Pancreas (tissue), 10 donors: ENCODE data around the gene KCNN4. TPM values are rescaled to one million over a fixed set of nuclear protein-coding genes. Genes with fewer than 3 reads are reported as not detected.
"Not testable (repeated sequence)": the region's sequence is repeated elsewhere in the genome, so short reads cannot be mapped to it uniquely, and the experiment has no call there.

ENCODE experiments used
- ATAC-seq, 4 donors: fragments of 200-7000 bp; cut with Tn5 transposase; one replicate each; pipeline versions ENCODE4 v1.8.0 to v1.9.1; 2020; ENCODE audit warnings: mild to moderate bottlenecking in 4 of 4, moderate library complexity in 4 of 4
- DNase-seq, 6 donors: peaks; one replicate each; pipeline ENCODE4 v3.0.0-alpha.2; 2020
- FAIRE-seq: peaks from 2 replicates; lab custom pipeline; 2012; peaks lifted over from hg19 to GRCh38; lab: Jason Lieb, UNC
- H3K27ac ChIP-seq, 4 donors: fragments of 200-600 bp; sonication (generic); 1 replicate in 3 of 4; 2 replicates in 1 of 4; pipeline versions ENCODE4 v1.5.0 to v1.8.0; 2020
- H3K27me3 ChIP-seq, 4 donors: fragments of 200-600 bp; one replicate each; pipeline ENCODE4 v1.8.0; 2021
- H3K36me3 ChIP-seq, 3 donors: fragments of 200-600 bp; sonication (generic) in 1 of 3; one replicate each; pipeline versions ENCODE4 v1.5.0 to v1.8.0; 2020 to 2021
- H3K4me1 ChIP-seq, 3 donors: fragments of 200-600 bp; one replicate each; pipeline ENCODE4 v1.8.0; 2021
- H3K4me3 ChIP-seq, 4 donors: fragments of 200-600 bp; sonication (generic) in 2 of 4; one replicate each; pipeline versions ENCODE4 v1.5.0 to v1.8.0; 2020 to 2021
- H3K9me3 ChIP-seq, 4 donors: fragments of 200-600 bp; one replicate each; pipeline ENCODE4 v1.8.0; 2021
- CTCF ChIP-seq, 4 donors: fragments of 200-600 bp; sonication (generic) in 3 of 4; IDR thresholded peaks; one replicate each; pipeline versions ENCODE4 v1.5.0 to v1.8.0; 2021; ENCODE audit warnings: antibody characterized with exemption in 4 of 4
- WGBS, 2 donors: extraction: QIAGEN DNeasy Blood & Tissue Kit; methylation state at CpG; one replicate each; pipeline ENCODE4 v1.1.7; 2013; 5-methylcytosine and 5-hydroxymethylcytosine counted together
- intact Hi-C, 3 donors: fragments of 100-400 bp; cut with DNase I; formaldehyde crosslinking; loops; one replicate each; pipeline versions ENCODE4 v1.11.1 to v1.14.2; 2022
- polyA plus RNA-seq, 2 donors: library from polyadenylated mRNA; stranded (reverse); fragments of 200-250 nt; gene quantifications; one replicate each; pipeline ENCODE4 v1.2.3, GENCODE V29; 2013
- total RNA-seq, 6 donors: library from RNA; stranded (reverse); fragmentation: NEBNext Ultra II Directional in 4 of 6; extraction: Animal tissue kit (Norgen Biotek cat#: 25700) in 4 of 6; gene quantifications; one replicate each; pipeline versions ENCODE4 v1.2.1 to v1.2.4, GENCODE V29; 2021 to 2023
- donor health status: healthy with polysubstance abuse.
- donor health status: DM: no; HTN: no; CAD: no; lungs with moderate emphysema.
- donor health status: DM: no; HTN: no; CAD: no.
- donor health status: control.
- donor health status: control.
- donor health status: Bipolar disorder and iron deficiency.
- donor health status: DM: yes; HTN: yes; CAD: no.
- donor health status: DM: no; HTN: no; CAD: no.
- donor health status: DM: no; HTN: no; CAD: no.
- donor health status: DM: yes; HTN: yes; CAD: no.

Gene KCNN4
- total RNA-seq (1 to 10 TPM in 3 of 6 donors, under 1 TPM in 3; 0.43 to 2.6 (median 0.82) TPM), polyA plus RNA-seq (1 to 10 TPM; 1.3 to 1.5 TPM)

- WGBS, 2 donors, result 25 to 29% methylated on average over 19 of the region's 19 CpGs
- ATAC-seq (peak in 2 of 4 donors; percentile 13 to 32), DNase-seq (no peak), FAIRE-seq (no peak)
- Histone ChIP-seq H3K4me1 (no peaks in the 10 kb centered on the region), H3K27me3 (no peaks in the 10 kb centered on the region), H3K27ac (no peak within 1 kb of the TSS), H3K4me3 (no peak within 1 kb of the TSS), H3K36me3 (no peaks in the 10 kb centered on the region), H3K9me3 (no peaks in the 10 kb centered on the region)
- intact Hi-C loops, result loop anchor here in 2 of 3 donors (5.0 kb wide), 2 partner anchors 34 to 39 kb away; no protein-coding TSS in a partner anchor
- no peak for TF ChIP-seq CTCF (IDR thresholded peaks at IDR 0.05)
Measured at GRCh38 chr19:43780706-43781525, at the start of gene KCNN4. Gene KCNN4, minus strand, starts transcription at chr19:43780973. Its CDS starts 112 bp downstream, at chr19:43780861.

GRCh38 chr19:43826787-43827754 is 46.3 kb upstream of the KCNN4 start, which contains the start of gene ZNF283:
Gene ZNF283, plus strand, starts transcription at chr19:43827321. Its CDS starts 6,184 bp downstream, at chr19:43833505.
- H3K9me3 ChIP-seq, result no peaks in the 10 kb centered on the region
- H3K27me3 ChIP-seq, result no peaks in the 10 kb centered on the region
- H3K4me1 ChIP-seq, result peaks cover 0 to 6% (median 0%) of the 10 kb centered on the region in 3 donors
- intact Hi-C loops, result no loop called here
- H3K4me3 ChIP-seq, result peak within 1 kb of the TSS; percentile 41 to 69 (median 54)
- DNase-seq (peak; percentile 87 to 93 (median 92)), FAIRE-seq (no peak), ATAC-seq (peak; percentile 100)
- peaks cover 0 to 5% (median 2%) of the 10 kb centered on the region in 3 donors for H3K36me3 ChIP-seq
- TF ChIP-seq CTCF (IDR thresholded peaks at IDR 0.05), result no peak
- H3K27ac ChIP-seq, result peak within 1 kb of the TSS in 2 of 4 donors; percentile 20 to 42
- WGBS, 2 donors, result 5 to 6% methylated on average over 46 of the region's 46 CpGs

GRCh38 chr19:43824572-43824971 is 43.8 kb upstream of the KCNN4 start:
- H3K4me1 ChIP-seq, H3K4me3 ChIP-seq, H3K9me3 ChIP-seq, H3K27me3 ChIP-seq, ATAC-seq, H3K27ac ChIP-seq, FAIRE-seq, intact Hi-C loops, H3K36me3 ChIP-seq, DNase-seq: not testable (repeated sequence)
- WGBS, 2 donors, result 51 to 54% methylated on average over 4 of the region's 4 CpGs

- DNase-seq, ATAC-seq, H3K4me3 ChIP-seq, H3K27ac ChIP-seq, intact Hi-C loops, H3K27me3 ChIP-seq, H3K4me1 ChIP-seq, H3K9me3 ChIP-seq, FAIRE-seq, H3K36me3 ChIP-seq: not testable (repeated sequence)
- 67 to 75% methylated on average over 3 of the region's 3 CpGs for WGBS, 2 donors
Measured at GRCh38 chr19:43823856-43824255, 43.1 kb upstream of the KCNN4 start.

GRCh38 chr19:43820884-43821215 is 40.1 kb upstream of the KCNN4 start:
- no peaks in the 10 kb centered on the region for H3K9me3 ChIP-seq
- no peak overlapping the region for H3K27ac ChIP-seq
- peaks cover 0 to 8% (median 0%) of the 10 kb centered on the region in 4 donors for H3K27me3 ChIP-seq
- ATAC-seq (no peak), DNase-seq (no peak), FAIRE-seq (no peak)
- H3K36me3 ChIP-seq, result no peaks in the 10 kb centered on the region
- TF ChIP-seq CTCF (IDR thresholded peaks at IDR 0.05), result no peak
- intact Hi-C loops, result no loop called here
- H3K4me3 ChIP-seq, result peak overlapping the region in 3 of 4 donors; percentile 5 to 39 (median 20)
- WGBS, 2 donors, result 23 to 29% methylated on average over 5 of the region's 5 CpGs
- no peaks in the 10 kb centered on the region for H3K4me1 ChIP-seq
